Gastrocnemius medialis (tissue), 4 donors: ENCODE measurements around the gene CCDC182. TPM values are rescaled to one million over a fixed set of nuclear protein-coding genes. Genes with fewer than 3 reads are reported as not detected.

Source experiments
- ATAC-seq, 2 donors: fragments of 150-250 bp; one replicate each; pipeline ENCODE4 v1.9.1; 2016
- DNase-seq, 2 donors: peaks; one replicate each; pipeline ENCODE4 v3.0.0-alpha.2; 2019
- H3K27ac ChIP-seq, 4 donors: fragments of 200-600 bp; sonication (generic); 1 replicate in 1 of 4; 2 replicates in 3 of 4; pipeline ENCODE4 v1.5.1; 2016 to 2018; ENCODE audit warnings: mild to moderate bottlenecking in 2 of 4, moderate library complexity in 1 of 4
- H3K27me3 ChIP-seq, 3 donors: fragments of 200-600 bp; sonication (generic) in 2 of 3; 1 replicate in 1 of 3; 2 replicates in 2 of 3; pipeline versions ENCODE4 v1.5.1 to v1.6.0; 2016 to 2019; ENCODE audit warnings: mild to moderate bottlenecking in 1 of 3, moderate library complexity in 1 of 3
- H3K36me3 ChIP-seq, 2 donors: fragments of 200-600 bp; sonication (generic) in 1 of 2; one replicate each; pipeline ENCODE4 v1.5.1; 2017 to 2018
- H3K4me1 ChIP-seq, 2 donors: fragments of 200-600 bp; sonication (generic) in 1 of 2; one replicate each; pipeline ENCODE4 v1.5.1; 2016 to 2017; ENCODE audit warnings: mild to moderate bottlenecking in 2 of 2
- H3K4me3 ChIP-seq, 4 donors: fragments of 200-600 bp; sonication (generic) in 3 of 4; 1 replicate in 1 of 4; 2 replicates in 3 of 4; pipeline ENCODE4 v1.5.1; 2016 to 2019; ENCODE audit warnings: mild to moderate bottlenecking in 2 of 4
- H3K9me3 ChIP-seq, 3 donors: fragments of 200-600 bp; sonication (generic) in 2 of 3; 1 replicate in 1 of 3; 2 replicates in 2 of 3; pipeline ENCODE4 v1.5.1; 2016 to 2019
- CTCF ChIP-seq, 5 experiments: fragments of 450-650 bp in 3 of 5; fragments of 200-600 bp in 2 of 5; sonication (generic) in 2 of 5; IDR thresholded peaks in 4 of 5; conservative IDR thresholded peaks in 1 of 5; 1 replicate in 4 of 5; 2 replicates in 1 of 5; pipeline ENCODE4 v1.5.1; 2016 to 2019; ENCODE audit warnings: antibody characterized with exemption in 5 of 5, mild to moderate bottlenecking in 3 of 5, moderate library complexity in 3 of 5
- POLR2A ChIP-seq, 2 donors: fragments of 450-650 bp; IDR thresholded peaks; one replicate each; pipeline ENCODE4 v1.6.1; 2017; ENCODE audit warnings: antibody characterized with exemption in 2 of 2, mild to moderate bottlenecking in 2 of 2, moderate library complexity in 2 of 2
- in situ Hi-C, 4 donors: fragments of 200-750 bp; cut with MboI; loops; one replicate each; pipeline versions ENCODE4 v1.15.0 to v1.8.0; 2017; ENCODE audit warnings: low sequenced_read_pairs in 4 of 4
- intact Hi-C: fragments of 100-400 bp; cut with DNase I; formaldehyde crosslinking; loops from one replicate; pipeline ENCODE4 v1.15.1; 2023; ENCODE audit warnings: low total_unique reads
- total RNA-seq, 4 donors: library from RNA; depleted of rRNA; stranded (reverse); fragments of >200 nt; gene quantifications; one replicate each; pipeline versions ENCODE4 v1.1.0 to v1.2.3, GENCODE V29; 2016

Gene CCDC182
- total RNA-seq, 4 donors from 2014 or later, result not detected

GRCh38 chr17:57761887-57762286 is 16.8 kb upstream of the CCDC182 start:
- no peaks in the 10 kb centered on the region for H3K36me3 ChIP-seq
- ATAC-seq (no peak), DNase-seq (no peak)
- TF ChIP-seq POLR2A (IDR thresholded peaks at IDR 0.05) (no peak), CTCF (IDR thresholded peaks at IDR 0.05 in 4 of 5, conservative IDR thresholded peaks at IDR 0.05 in 1 of 5) (no peak)
- no peaks in the 10 kb centered on the region for H3K4me1 ChIP-seq
- H3K9me3 ChIP-seq, result no peaks in the 10 kb centered on the region
- H3K27me3 ChIP-seq, result peaks cover 0 to 8% (median 0%) of the 10 kb centered on the region in 3 donors
- H3K27ac ChIP-seq, result no peak overlapping the region
- in situ Hi-C loops, result no loop called here
- no peak overlapping the region for H3K4me3 ChIP-seq
- intact Hi-C loops, result no loop called here

DNA sequence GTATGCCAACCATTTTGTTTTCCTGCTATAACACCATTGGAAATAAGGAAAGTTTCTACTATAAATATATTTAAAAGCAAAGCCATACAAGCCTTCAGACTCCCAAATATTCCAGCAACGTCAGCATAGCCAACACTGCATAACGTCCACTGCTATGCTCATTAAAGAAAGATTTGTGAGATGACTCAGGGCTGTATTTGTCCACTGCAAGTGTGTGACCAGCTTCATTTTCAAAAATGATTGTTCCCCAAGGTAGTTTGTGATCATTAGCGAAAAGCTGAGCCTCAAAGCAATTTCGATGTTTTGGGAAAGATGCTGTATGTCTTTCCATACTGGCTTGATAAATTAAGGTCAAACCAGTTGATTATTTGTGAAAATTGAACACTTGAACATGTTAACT is 14.9 kb upstream of the CCDC182 start:
- DNase-seq, result no peak
- H3K4me1 ChIP-seq, result no peaks in the 10 kb centered on the region
- in situ Hi-C loops (no loop called here), intact Hi-C loops (no loop called here)
- ATAC-seq, result no peak
- H3K27ac ChIP-seq, result no peak overlapping the region
- H3K9me3 ChIP-seq, result no peaks in the 10 kb centered on the region
- peaks cover 0 to 8% (median 0%) of the 10 kb centered on the region in 3 donors for H3K27me3 ChIP-seq
- H3K4me3 ChIP-seq, result no peak overlapping the region
- TF ChIP-seq POLR2A (IDR thresholded peaks at IDR 0.05), result no peak
- no peak for TF ChIP-seq CTCF (IDR thresholded peaks at IDR 0.05 in 4 of 5, conservative IDR thresholded peaks at IDR 0.05 in 1 of 5)
- no peaks in the 10 kb centered on the region for H3K36me3 ChIP-seq

DNA sequence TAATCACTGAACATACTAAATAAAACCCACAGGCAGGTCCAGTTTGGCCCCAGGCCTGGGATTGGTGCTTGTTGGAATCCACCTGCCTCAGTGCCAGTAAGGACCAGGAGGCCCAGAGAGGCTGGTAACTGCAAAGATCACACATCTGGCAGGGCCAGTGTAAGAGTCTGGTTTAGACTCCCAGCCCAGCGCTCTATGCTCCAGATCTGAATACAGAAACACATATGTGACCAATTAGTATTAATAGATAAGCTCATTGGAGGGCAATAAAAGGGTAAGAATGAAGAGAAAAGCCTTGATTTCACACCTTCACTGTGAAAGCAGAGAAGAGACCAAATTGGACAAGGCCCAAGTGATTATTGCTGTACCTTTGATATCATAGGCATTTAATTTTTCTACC is 13.6 kb upstream of the CCDC182 start:
- in situ Hi-C loops, result no loop called here
- no peak for DNase-seq
- no peak for ATAC-seq
- no peak overlapping the region for H3K4me3 ChIP-seq
- H3K27me3 ChIP-seq, result peaks cover 0 to 8% (median 0%) of the 10 kb centered on the region in 3 donors
- no peaks in the 10 kb centered on the region for H3K36me3 ChIP-seq
- intact Hi-C loops, result no loop called here
- no peaks in the 10 kb centered on the region for H3K9me3 ChIP-seq
- TF ChIP-seq POLR2A (IDR thresholded peaks at IDR 0.05) (no peak), CTCF (IDR thresholded peaks at IDR 0.05 in 4 of 5, conservative IDR thresholded peaks at IDR 0.05 in 1 of 5) (no peak)
- H3K4me1 ChIP-seq, result no peaks in the 10 kb centered on the region
- H3K27ac ChIP-seq, result no peak overlapping the region

GRCh38 chr17:57757735-57758134 is 12.6 kb upstream of the CCDC182 start:
- no peak overlapping the region for H3K27ac ChIP-seq
- no peak overlapping the region for H3K4me3 ChIP-seq
- intact Hi-C loops (no loop called here), in situ Hi-C loops (no loop called here)
- H3K4me1 ChIP-seq, result no peaks in the 10 kb centered on the region
- H3K27me3 ChIP-seq, result peaks cover 0 to 8% (median 0%) of the 10 kb centered on the region in 3 donors
- H3K36me3 ChIP-seq, result no peaks in the 10 kb centered on the region
- DNase-seq (no peak), ATAC-seq (no peak)
- no peak for TF ChIP-seq POLR2A (IDR thresholded peaks at IDR 0.05)
- no peak for TF ChIP-seq CTCF (IDR thresholded peaks at IDR 0.05 in 4 of 5, conservative IDR thresholded peaks at IDR 0.05 in 1 of 5)
- no peaks in the 10 kb centered on the region for H3K9me3 ChIP-seq

DNA sequence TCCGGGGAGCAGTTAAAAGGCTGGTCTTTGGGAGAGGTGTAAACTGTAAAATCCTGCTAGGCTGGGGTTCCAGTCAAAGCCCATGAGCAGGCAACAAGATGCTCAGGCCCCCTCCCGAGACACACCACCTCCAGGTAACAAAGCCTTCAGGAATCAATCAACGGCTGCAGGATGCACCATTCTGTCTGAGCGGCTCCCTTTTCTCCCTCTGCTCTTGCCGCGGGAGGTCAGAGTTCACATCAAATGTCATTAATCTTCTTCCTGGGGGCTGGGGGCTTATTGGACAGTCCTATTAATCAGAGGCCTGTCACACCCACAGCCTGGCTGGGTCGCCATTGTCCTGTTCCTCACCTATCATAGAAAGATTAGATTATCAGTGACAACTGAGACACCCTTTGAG is 11.9 kb upstream of the CCDC182 start:
- no peak overlapping the region for H3K4me3 ChIP-seq
- intact Hi-C loops, result no loop called here
- no peaks in the 10 kb centered on the region for H3K36me3 ChIP-seq
- no peaks in the 10 kb centered on the region for H3K4me1 ChIP-seq
- TF ChIP-seq CTCF (IDR thresholded peaks at IDR 0.05 in 4 of 5, conservative IDR thresholded peaks at IDR 0.05 in 1 of 5) (no peak), POLR2A (IDR thresholded peaks at IDR 0.05) (no peak)
- H3K27me3 ChIP-seq, result peaks cover 0 to under 1% (median 0%) of the 10 kb centered on the region in 3 donors
- in situ Hi-C loops, result no loop called here
- DNase-seq (no peak), ATAC-seq (no peak)
- H3K9me3 ChIP-seq, result no peaks in the 10 kb centered on the region
- no peak overlapping the region for H3K27ac ChIP-seq
